Neutrophil (primary cell): Measurements from ENCODE around the gene C20orf173.

Experiments used
- H3K27ac ChIP-seq: fragments of 200-600 bp; sonication (generic); 2 replicates; pipeline ENCODE4 v1.5.1; 2016; ENCODE audit warnings: mild to moderate bottlenecking, moderate library complexity
- H3K27me3 ChIP-seq: fragments of 200-600 bp; sonication (generic); 2 replicates; pipeline ENCODE4 v1.6.0; 2016; ENCODE audit warnings: mild to moderate bottlenecking
- H3K36me3 ChIP-seq: fragments of 200-600 bp; sonication (generic); 2 replicates; pipeline ENCODE4 v1.5.1; 2017
- H3K4me1 ChIP-seq, 2 experiments: fragments of 200-600 bp in 1 of 2; sonication (generic) in 1 of 2; 1 replicate in 1 of 2; 2 replicates in 1 of 2; pipeline versions ENCODE4 v1.5.1 to v1.6.1; 2013 to 2016; ENCODE audit warnings: low read depth in 1 of 2, low read length in 1 of 2, mild to moderate bottlenecking in 1 of 2, moderate library complexity in 1 of 2; ENCODE audit not compliant: control insufficient read depth in 1 of 2, insufficient read depth in 1 of 2
- H3K4me3 ChIP-seq, 2 experiments: fragments of 200-600 bp in 1 of 2; sonication (generic) in 1 of 2; 1 replicate in 1 of 2; 2 replicates in 1 of 2; pipeline ENCODE4 v1.5.1; 2013 to 2016; ENCODE audit warnings: low read depth in 1 of 2, low read length in 1 of 2, mild to moderate bottlenecking in 1 of 2, moderate library complexity in 1 of 2
- H3K9me3 ChIP-seq: fragments of 200-600 bp; sonication (generic); 2 replicates; pipeline ENCODE4 v1.5.1; 2016
- TF ChIP-seq, protein P1 (sequence below): fragments of 200-600 bp; sonication (generic); IDR thresholded peaks from 2 replicates; pipeline ENCODE4 v1.5.1; 2016; ENCODE audit warnings: antibody characterized with exemption

The C20orf173 gene

DNA sequence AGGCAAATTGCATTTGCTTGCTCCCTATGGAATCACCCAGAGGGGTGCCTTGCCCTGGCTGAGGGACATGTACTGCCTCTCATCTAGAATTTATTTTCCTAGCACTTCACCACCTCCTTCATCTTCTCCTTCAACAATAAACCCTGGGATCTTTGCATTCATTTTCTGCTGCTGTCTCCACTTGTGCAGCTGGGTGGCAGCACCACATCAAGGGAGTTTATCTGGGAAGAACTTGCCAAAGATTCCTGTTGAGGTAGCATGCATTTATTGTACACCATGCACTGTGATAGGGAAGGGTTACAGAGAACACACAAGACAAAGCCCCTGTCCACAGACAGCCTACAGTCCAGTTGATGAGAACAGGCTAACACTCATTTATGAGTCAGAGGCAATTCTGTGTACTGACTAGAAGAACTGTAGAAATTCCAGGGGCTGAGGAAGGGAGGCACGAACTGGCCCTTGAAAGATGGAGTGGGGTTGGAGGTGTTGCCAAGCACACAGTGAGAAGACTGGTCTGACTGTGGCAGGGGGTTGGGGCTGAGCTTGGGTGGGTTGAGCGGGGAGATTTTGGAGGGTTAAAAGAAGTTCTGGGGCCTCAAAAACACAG lies 17.5 kb downstream of the C20orf173 start:
- Histone ChIP-seq H3K27ac (no peak overlapping the region), H3K4me3 (no peak overlapping the region), H3K9me3 (no peaks in the 10 kb centered on the region), H3K27me3 (no peaks in the 10 kb centered on the region), H3K4me1 (no peaks in the 10 kb centered on the region), H3K36me3 (peaks cover 91% of the 10 kb centered on the region)
- TF ChIP-seq, protein P1, sequence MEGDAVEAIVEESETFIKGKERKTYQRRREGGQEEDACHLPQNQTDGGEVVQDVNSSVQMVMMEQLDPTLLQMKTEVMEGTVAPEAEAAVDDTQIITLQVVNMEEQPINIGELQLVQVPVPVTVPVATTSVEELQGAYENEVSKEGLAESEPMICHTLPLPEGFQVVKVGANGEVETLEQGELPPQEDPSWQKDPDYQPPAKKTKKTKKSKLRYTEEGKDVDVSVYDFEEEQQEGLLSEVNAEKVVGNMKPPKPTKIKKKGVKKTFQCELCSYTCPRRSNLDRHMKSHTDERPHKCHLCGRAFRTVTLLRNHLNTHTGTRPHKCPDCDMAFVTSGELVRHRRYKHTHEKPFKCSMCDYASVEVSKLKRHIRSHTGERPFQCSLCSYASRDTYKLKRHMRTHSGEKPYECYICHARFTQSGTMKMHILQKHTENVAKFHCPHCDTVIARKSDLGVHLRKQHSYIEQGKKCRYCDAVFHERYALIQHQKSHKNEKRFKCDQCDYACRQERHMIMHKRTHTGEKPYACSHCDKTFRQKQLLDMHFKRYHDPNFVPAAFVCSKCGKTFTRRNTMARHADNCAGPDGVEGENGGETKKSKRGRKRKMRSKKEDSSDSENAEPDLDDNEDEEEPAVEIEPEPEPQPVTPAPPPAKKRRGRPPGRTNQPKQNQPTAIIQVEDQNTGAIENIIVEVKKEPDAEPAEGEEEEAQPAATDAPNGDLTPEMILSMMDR: no peak

DNA sequence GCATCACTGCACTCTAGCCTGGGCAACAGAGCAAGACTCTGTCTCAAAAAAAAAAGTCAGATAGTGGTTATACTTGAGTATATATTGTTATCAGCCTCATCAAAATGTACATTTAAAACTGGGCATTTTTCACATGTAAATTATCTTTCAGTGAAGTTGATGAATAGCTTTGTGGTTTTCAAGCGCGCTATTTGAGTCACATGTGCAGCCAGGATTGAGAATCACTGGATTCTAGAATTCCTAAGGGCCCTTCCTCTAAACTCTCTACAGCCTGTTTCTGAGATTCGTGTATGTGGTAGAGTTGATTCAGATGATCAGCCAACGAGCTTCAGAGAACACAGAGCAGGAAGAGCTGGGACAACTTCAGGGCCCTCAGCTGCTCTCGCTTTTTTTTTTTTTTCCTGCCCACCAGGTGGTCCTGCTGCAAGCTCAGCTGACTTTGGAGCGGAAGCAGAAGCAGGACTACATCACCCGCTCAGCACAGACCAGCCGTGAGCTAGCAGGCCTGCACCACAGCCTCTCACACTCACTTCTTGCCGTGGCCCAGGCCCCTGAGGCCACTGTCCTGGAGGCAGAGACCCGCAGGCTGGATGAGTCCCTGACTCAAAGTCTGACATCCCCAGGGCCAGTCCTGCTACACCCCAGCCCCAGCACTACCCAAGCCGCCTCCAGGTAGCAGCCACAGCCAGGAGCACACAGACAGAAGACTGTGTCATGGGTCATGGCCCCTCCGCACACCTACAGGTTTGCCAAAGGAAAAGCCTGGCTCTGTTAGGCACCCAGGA lies 18.3 kb downstream of the C20orf173 start:
- TF ChIP-seq, protein P1: no peak
- Histone ChIP-seq H3K9me3 (no peaks in the 10 kb centered on the region), H3K36me3 (peaks cover 98% of the 10 kb centered on the region), H3K27me3 (no peaks in the 10 kb centered on the region), H3K27ac (no peak overlapping the region), H3K4me1 (no peaks in the 10 kb centered on the region), H3K4me3 (no peak overlapping the region)

DNA sequence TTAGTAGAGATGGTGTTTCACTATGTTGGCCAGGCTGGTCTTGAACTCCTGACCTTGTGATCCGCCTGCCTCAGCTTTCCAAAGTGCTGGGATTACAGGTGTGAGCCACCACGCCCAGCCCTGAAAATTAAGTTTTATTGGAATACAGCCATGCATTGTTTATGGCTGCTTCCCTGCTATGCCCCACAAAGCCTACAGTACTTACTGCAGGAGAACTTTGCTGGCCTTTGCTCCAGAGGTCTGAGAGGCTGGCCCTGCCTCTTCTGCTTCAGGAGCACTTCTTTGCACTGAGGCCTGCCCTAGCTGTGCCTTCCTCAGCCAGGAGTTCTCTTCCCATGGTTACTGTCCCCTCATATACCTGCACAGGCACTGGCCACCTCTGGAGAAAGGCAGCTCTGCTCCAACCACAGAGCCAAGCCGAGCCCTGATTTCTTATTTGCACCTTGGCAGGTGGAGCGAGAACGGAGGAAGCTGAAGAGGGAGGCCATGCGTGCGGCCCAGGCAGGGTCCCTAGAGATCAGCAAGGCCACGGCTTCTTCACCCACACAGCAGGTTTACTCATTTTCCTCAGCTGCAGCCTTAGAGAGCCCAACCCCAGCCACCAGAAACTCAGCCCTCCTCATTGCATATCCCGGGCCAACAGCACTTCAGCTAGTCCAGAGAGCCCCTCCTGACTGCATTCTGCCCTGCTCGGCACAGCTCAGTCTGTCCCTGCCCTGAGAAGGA lies 20.8 kb downstream of the C20orf173 start:
- Histone ChIP-seq H3K4me3 (no peak overlapping the region), H3K27me3 (no peaks in the 10 kb centered on the region), H3K4me1 (no peaks in the 10 kb centered on the region), H3K27ac (no peak overlapping the region), H3K36me3 (peaks cover 98% of the 10 kb centered on the region), H3K9me3 (no peaks in the 10 kb centered on the region)
- TF ChIP-seq, protein P1: no peak

DNA sequence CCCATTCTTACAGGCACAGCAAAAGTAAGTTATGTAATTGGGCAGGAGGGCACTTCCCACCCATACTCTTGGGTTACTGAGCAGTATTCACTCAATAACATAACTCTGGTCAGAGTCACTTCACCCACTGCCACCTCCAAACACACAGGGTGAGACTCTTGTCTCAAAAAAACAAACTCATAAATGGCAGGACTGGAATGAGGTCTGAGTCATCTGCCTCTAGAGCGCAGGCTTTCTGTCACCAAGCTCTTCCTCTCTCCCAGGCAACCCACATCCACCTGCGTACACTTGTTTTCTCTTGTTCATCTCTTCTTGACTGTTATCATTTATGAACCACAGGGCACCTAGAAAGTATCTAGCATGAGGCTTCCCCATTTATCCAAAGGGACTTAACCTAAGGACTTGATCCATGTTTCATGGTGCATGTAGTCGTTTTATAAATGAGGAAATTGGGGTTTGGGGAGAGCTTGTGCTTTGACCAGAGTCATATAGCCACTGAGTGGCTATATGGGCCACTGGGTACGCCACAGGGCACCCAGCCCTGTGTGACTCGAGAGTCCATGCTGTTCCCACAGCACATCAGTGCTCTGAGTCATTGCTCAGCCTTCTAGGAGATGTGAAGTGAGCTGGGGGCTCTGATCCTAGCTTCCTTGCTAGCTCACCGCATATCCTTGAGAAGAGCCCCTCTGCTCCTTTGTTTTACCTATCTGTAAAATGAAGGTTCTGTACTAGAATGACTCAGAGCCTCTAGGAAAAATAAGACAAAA lies 22.4 kb downstream of the C20orf173 start:
- H3K9me3 ChIP-seq: no peaks in the 10 kb centered on the region
- TF ChIP-seq, protein P1: no peak
- H3K4me3 ChIP-seq: no peak overlapping the region
- H3K4me1 ChIP-seq: no peaks in the 10 kb centered on the region
- no peaks in the 10 kb centered on the region for H3K27me3 ChIP-seq
- H3K36me3 ChIP-seq: peaks cover 99% of the 10 kb centered on the region
- no peak overlapping the region for H3K27ac ChIP-seq

DNA sequence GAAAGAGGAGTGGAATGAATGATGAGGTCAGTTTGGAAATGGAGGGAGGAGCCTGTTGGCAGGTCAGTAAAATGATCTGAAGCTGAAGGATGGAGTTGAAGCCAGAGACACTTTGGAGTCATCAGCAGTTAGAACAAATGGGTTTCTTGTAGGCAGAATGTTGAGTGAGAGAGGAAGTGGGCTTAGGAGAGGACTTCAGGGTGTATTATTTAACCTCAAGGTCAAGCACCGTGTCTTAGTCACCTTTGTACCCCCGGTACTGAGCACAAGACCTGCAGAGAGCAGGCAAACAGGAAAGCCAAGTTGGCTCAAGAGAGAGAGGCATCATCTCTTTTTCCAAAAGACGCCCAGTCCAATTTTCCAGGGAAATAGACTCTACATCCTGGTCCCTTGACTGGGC lies 23.3 kb downstream of the C20orf173 start:
- TF ChIP-seq, protein P1: no peak
- H3K36me3 ChIP-seq: peaks cover 99% of the 10 kb centered on the region
- H3K9me3 ChIP-seq: no peaks in the 10 kb centered on the region
- H3K4me1 ChIP-seq: no peaks in the 10 kb centered on the region
- H3K27ac ChIP-seq: no peak overlapping the region
- no peak overlapping the region for H3K4me3 ChIP-seq
- H3K27me3 ChIP-seq: no peaks in the 10 kb centered on the region
